IPS-11a (cell line): ENCODE data around the gene NEDD4L.

Source experiments
- H3K4me3 ChIP-seq: one replicate; pipeline ENCODE4 v1.5.1; 2013; ENCODE audit warnings: low read depth, low read length, control low read depth

Gene NEDD4L

GRCh38 chr18:58113337-58113736, 69.3 kb downstream of the NEDD4L start:
- H3K4me3 ChIP-seq: no peak overlapping the region

GRCh38 chr18:58114766-58115165, 70.7 kb downstream of the NEDD4L start:
- H3K4me3 ChIP-seq: no peak overlapping the region

GRCh38 chr18:58116818-58117217, 72.8 kb downstream of the NEDD4L start:
- no peak overlapping the region for H3K4me3 ChIP-seq

GRCh38 chr18:58117786-58118403, 73.9 kb downstream of the NEDD4L start:
- H3K4me3 ChIP-seq: no peak overlapping the region

- no peak overlapping the region for H3K4me3 ChIP-seq
Observed at GRCh38 chr18:58118536-58118935, 74.5 kb downstream of the NEDD4L start.

GRCh38 chr18:58119819-58120218, 75.8 kb downstream of the NEDD4L start:
- H3K4me3 ChIP-seq: no peak overlapping the region

GRCh38 chr18:58124475-58124874, 80.4 kb downstream of the NEDD4L start:
- H3K4me3 ChIP-seq: no peak overlapping the region

GRCh38 chr18:58125183-58125582, 81.2 kb downstream of the NEDD4L start:
- H3K4me3 ChIP-seq: no peak overlapping the region

- no peak overlapping the region for H3K4me3 ChIP-seq
Observed at GRCh38 chr18:58125756-58126155, 81.7 kb downstream of the NEDD4L start.

GRCh38 chr18:58128381-58129374, 84.7 kb downstream of the NEDD4L start:
- no peak overlapping the region for H3K4me3 ChIP-seq

- no peak overlapping the region for H3K4me3 ChIP-seq
Observed at GRCh38 chr18:58132595-58133261, 88.7 kb downstream of the NEDD4L start.

- no peak overlapping the region for H3K4me3 ChIP-seq
Observed at GRCh38 chr18:58135183-58135641, 91.2 kb downstream of the NEDD4L start.

GRCh38 chr18:58135701-58136331, 91.8 kb downstream of the NEDD4L start:
- no peak overlapping the region for H3K4me3 ChIP-seq

- H3K4me3 ChIP-seq: no peak overlapping the region
Observed at GRCh38 chr18:58136879-58137278, 92.9 kb downstream of the NEDD4L start.

GRCh38 chr18:58139459-58140386, 95.7 kb downstream of the NEDD4L start:
- H3K4me3 ChIP-seq: no peak overlapping the region

- H3K4me3 ChIP-seq: no peak overlapping the region
Observed at GRCh38 chr18:58140387-58141325, 96.6 kb downstream of the NEDD4L start.

- H3K4me3 ChIP-seq: no peak overlapping the region
Observed at GRCh38 chr18:58143386-58143785, 99.4 kb downstream of the NEDD4L start.

- H3K4me3 ChIP-seq: no peak overlapping the region
Observed at GRCh38 chr18:58144106-58144505, 100.1 kb downstream of the NEDD4L start.
